GM23338 (cell line): ENCODE measurements around the gene DLG2. TPM values are rescaled to one million over a fixed set of nuclear protein-coding genes. Genes with fewer than 3 reads are reported as not detected.

ENCODE experiments used
- ATAC-seq: fragments of 200-7000 bp; cut with Tn5 transposase; 3 replicates; pipeline ENCODE4 v1.9.1; 2020
- DNase-seq: peaks from one replicate; pipeline ENCODE4 v3.0.0-alpha.2; 2015; ENCODE audit warnings: low spot score
- H2AFZ ChIP-seq: fragments of 200-600 bp; sonication (generic); 2 replicates; pipeline ENCODE4 v1.8.0; 2016; ENCODE audit warnings: antibody characterized with exemption, mild to moderate bottlenecking, moderate library complexity
- H3F3A ChIP-seq: fragments of 200-600 bp; sonication (generic); replicated peaks from 2 replicates; pipeline ENCODE4 v1.8.0; 2017; ENCODE audit warnings: antibody characterized with exemption, mixed run types, low read depth
- H3K27ac ChIP-seq: fragments of 200-600 bp; sonication (generic); 2 replicates; pipeline ENCODE4 v1.6.1; 2016; ENCODE audit warnings: low read depth
- H3K27me3 ChIP-seq: fragments of 200-600 bp; sonication (generic); 2 replicates; pipeline ENCODE4 v1.8.0; 2016; ENCODE audit warnings: mild to moderate bottlenecking, mixed run types, moderate library complexity; ENCODE audit not compliant: insufficient read depth
- H3K36me3 ChIP-seq: fragments of 200-600 bp; sonication (generic); 2 replicates; pipeline ENCODE4 v1.8.0; 2016; ENCODE audit warnings: mild to moderate bottlenecking; ENCODE audit not compliant: insufficient read depth
- H3K4me1 ChIP-seq: fragments of 200-600 bp; sonication (generic); 2 replicates; pipeline ENCODE4 v1.8.0; 2016; ENCODE audit warnings: mild to moderate bottlenecking, moderate library complexity; ENCODE audit not compliant: insufficient read depth
- H3K4me2 ChIP-seq: fragments of 200-600 bp; sonication (generic); 2 replicates; pipeline ENCODE4 v1.7.1; 2017; ENCODE audit warnings: mixed run types
- H3K4me3 ChIP-seq: fragments of 200-600 bp; sonication (generic); 2 replicates; pipeline ENCODE4 v1.6.1; 2016; ENCODE audit warnings: mixed run types
- H3K79me2 ChIP-seq: fragments of 200-600 bp; sonication (generic); replicated peaks from 2 replicates; pipeline ENCODE4 v1.8.0; 2017; ENCODE audit warnings: mild to moderate bottlenecking; ENCODE audit not compliant: insufficient read depth
- H3K9me2 ChIP-seq: fragments of 200-600 bp; sonication (generic); 2 replicates; pipeline ENCODE4 v1.8.0; 2017; ENCODE audit not compliant: insufficient read depth
- H4K20me1 ChIP-seq: fragments of 200-600 bp; sonication (generic); replicated peaks from 2 replicates; pipeline ENCODE4 v1.8.0; 2017; ENCODE audit warnings: mild to moderate bottlenecking; ENCODE audit not compliant: insufficient read depth
- H3K27ac Mint-ChIP-seq: 2 replicates; pipeline ENCODE4 v1.8.0; 2020; ENCODE audit warnings: inconsistent platforms, mild to moderate bottlenecking, moderate library complexity, mixed read lengths
- H3K27me3 Mint-ChIP-seq: 3 replicates; pipeline ENCODE4 v1.8.0; 2022; ENCODE audit warnings: low read depth, mild to moderate bottlenecking, moderate library complexity, mixed read lengths, inconsistent platforms; ENCODE audit not compliant: insufficient read depth, poor library complexity
- H3K36me3 Mint-ChIP-seq: 3 replicates; pipeline ENCODE4 v1.8.0; 2021; ENCODE audit warnings: low read depth, mild to moderate bottlenecking, inconsistent platforms, moderate library complexity, mixed read lengths
- H3K4me1 Mint-ChIP-seq: 3 replicates; pipeline ENCODE4 v1.8.0; 2020; ENCODE audit warnings: mild to moderate bottlenecking, inconsistent platforms, mixed read lengths
- H3K4me3 Mint-ChIP-seq: 3 replicates; pipeline ENCODE4 v1.8.0; 2021; ENCODE audit warnings: moderate library complexity, mild to moderate bottlenecking, inconsistent platforms, mixed read lengths
- H3K9me3 Mint-ChIP-seq: 3 replicates; pipeline ENCODE4 v1.8.0; 2020; ENCODE audit warnings: moderate library complexity, mild to moderate bottlenecking, inconsistent platforms, mixed read lengths
- CREB1 ChIP-seq: fragments of 250-450 bp; sonication (Bioruptor Pico); IDR thresholded peaks from 2 replicates; pipeline ENCODE4 v1.5.0; 2020; ENCODE audit warnings: low read depth, mild to moderate bottlenecking, moderate library complexity
- CTCF ChIP-seq, 2 experiments: fragments of 200-600 bp in 1 of 2; sonication (generic) in 1 of 2; conservative IDR thresholded peaks; 2 replicates each; pipeline versions ENCODE4 v1.5.1 to v1.6.1; 2016 to 2017; ENCODE audit warnings: antibody characterized with exemption in 2 of 2, low read depth in 2 of 2, mild to moderate bottlenecking in 2 of 2, moderate library complexity in 1 of 2
- EZH2 ChIP-seq: fragments of 200-600 bp; sonication (generic); IDR thresholded peaks from one replicate; pipeline ENCODE4 v1.8.0; 2017; ENCODE audit warnings: antibody characterized with exemption, mild to moderate bottlenecking, low read depth; ENCODE audit not compliant: unreplicated experiment
- NANOG ChIP-seq: IDR thresholded peaks from 2 replicates; pipeline ENCODE4 v1.6.1; 2016; ENCODE audit warnings: antibody characterized with exemption, borderline replicate concordance
- POLR2AphosphoS5 ChIP-seq: IDR thresholded peaks from 2 replicates; pipeline ENCODE4 v1.6.1; 2016; ENCODE audit warnings: antibody characterized with exemption, low read depth
- STAT1 ChIP-seq: IDR thresholded peaks from one replicate; pipeline ENCODE4 v1.6.1; 2016; ENCODE audit warnings: antibody characterized with exemption; ENCODE audit not compliant: unreplicated experiment
- ZNF114 ChIP-seq: fragments of 250-450 bp; sonication (Bioruptor Pico); IDR thresholded peaks from 2 replicates; pipeline ENCODE4 v1.5.0; 2020; ENCODE audit warnings: mild to moderate bottlenecking, moderate library complexity
- ZNF462 ChIP-seq: fragments of 250-450 bp; sonication (Bioruptor Pico); IDR thresholded peaks from 2 replicates; pipeline ENCODE4 v1.5.0; 2020; ENCODE audit warnings: mild to moderate bottlenecking, moderate library complexity
- polyA plus RNA-seq: library from polyadenylated mRNA; unstranded; fragments of >200 nt; fragmentation: Nextera tagmentation; extraction: Ambion mirVana; gene quantifications from 2 replicates; pipeline ENCODE4 v1.2.1, GENCODE V29; 2016
- total RNA-seq: library from RNA; depleted of rRNA; stranded (reverse); fragments of >200 nt; shearing (Covaris generic); gene quantifications from 2 replicates; pipeline ENCODE4 v1.2.3, GENCODE V29; 2014

DLG2 gene
- total and polyA plus RNA-seq, 2 experiments from 2014 or later, result 19.8 to 21.5 TPM

- TF ChIP-seq CTCF (conservative IDR thresholded peaks at IDR 0.05; ENCODE audit: low read depth in 2 of 2) (no peak), STAT1 (no peak), ZNF114 (CRISPR knock-in tag) (no peak), POLR2AphosphoS5 (no peak), EZH2 (no peak)
Observed at GRCh38 chr11:83778596-83778995, 1848.5 kb downstream of the DLG2 start (continued).

GRCh38 chr11:83773950-83774880 is 1852.9 kb downstream of the DLG2 start:
- no peak for DNase-seq
- peaks cover 2% of the 10 kb centered on the region for H3K27me3 Mint-ChIP-seq
- H3K4me1 Mint-ChIP-seq, result peaks cover 8% of the 10 kb centered on the region

More at GRCh38 chr11:83773950-83774880, 1852.9 kb downstream of the DLG2 start:
- Histone ChIP-seq H3K4me1 (peaks cover 6% of the 10 kb centered on the region; the same call in 1 of the 2 replicates), H3K27ac (no peak overlapping the region), H3K36me3 (no peaks in the 10 kb centered on the region), H2AFZ (no peak overlapping the region), H3K27me3 (no peaks in the 10 kb centered on the region), H4K20me1 (no peaks in the 10 kb centered on the region), H3K4me2 (no peak overlapping the region), H3K9me2 (no peaks in the 10 kb centered on the region), H3F3A (no peaks in the 10 kb centered on the region), H3K79me2 (no peaks in the 10 kb centered on the region), H3K4me3 (no peak overlapping the region)
- H3K4me3 Mint-ChIP-seq, result no peak overlapping the region
- TF ChIP-seq NANOG (no peak), CREB1 (CRISPR knock-in tag) (no peak), ZNF114 (CRISPR knock-in tag) (no peak), ZNF462 (CRISPR knock-in tag) (no peak)
- no peak for ATAC-seq
- no peaks in the 10 kb centered on the region for H3K9me3 Mint-ChIP-seq
- H3K27ac Mint-ChIP-seq, result no peak overlapping the region
- no peaks in the 10 kb centered on the region for H3K36me3 Mint-ChIP-seq
